Epithelial cell of esophagus (primary cell): ENCODE data around the gene SYK.

Experiments used
- DNase-seq: peaks from one replicate; pipeline ENCODE4 v3.0.0; 2010; ENCODE audit warnings: low read depth
- H3K4me3 ChIP-seq: 2 replicates; pipeline ENCODE4 v1.5.1; 2011; ENCODE audit warnings: mild to moderate bottlenecking, low read length, control low read depth
- TF ChIP-seq, protein P1 (sequence below): IDR thresholded peaks from 2 replicates; pipeline ENCODE4 v1.5.1; 2011; ENCODE audit warnings: low read depth, mild to moderate bottlenecking, low read length, control low read depth, inconsistent platforms; ENCODE audit not compliant: insufficient read depth; ENCODE audit errors: missing control alignments

Gene SYK

DNA sequence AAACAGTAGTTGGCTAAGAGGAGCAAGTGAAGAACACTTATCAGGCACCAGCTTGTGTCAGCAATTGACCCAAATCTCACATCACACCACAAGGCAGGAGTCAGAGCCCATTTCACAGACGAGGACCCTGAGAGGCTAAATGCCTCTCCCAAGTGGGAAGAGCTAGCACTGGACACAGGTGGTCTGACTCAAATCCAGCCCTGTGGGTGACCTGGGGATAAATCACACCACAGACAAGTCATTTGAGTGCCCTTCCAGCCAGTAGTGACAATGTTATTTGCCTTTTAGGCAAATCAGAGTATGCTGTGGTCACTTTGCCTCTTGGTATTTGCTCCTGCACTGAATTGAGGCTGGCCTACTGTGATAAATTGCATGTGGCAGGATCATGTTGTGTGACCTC lies 138.7 kb downstream of the SYK start:
- DNase-seq: no peak
- TF ChIP-seq, protein P1, sequence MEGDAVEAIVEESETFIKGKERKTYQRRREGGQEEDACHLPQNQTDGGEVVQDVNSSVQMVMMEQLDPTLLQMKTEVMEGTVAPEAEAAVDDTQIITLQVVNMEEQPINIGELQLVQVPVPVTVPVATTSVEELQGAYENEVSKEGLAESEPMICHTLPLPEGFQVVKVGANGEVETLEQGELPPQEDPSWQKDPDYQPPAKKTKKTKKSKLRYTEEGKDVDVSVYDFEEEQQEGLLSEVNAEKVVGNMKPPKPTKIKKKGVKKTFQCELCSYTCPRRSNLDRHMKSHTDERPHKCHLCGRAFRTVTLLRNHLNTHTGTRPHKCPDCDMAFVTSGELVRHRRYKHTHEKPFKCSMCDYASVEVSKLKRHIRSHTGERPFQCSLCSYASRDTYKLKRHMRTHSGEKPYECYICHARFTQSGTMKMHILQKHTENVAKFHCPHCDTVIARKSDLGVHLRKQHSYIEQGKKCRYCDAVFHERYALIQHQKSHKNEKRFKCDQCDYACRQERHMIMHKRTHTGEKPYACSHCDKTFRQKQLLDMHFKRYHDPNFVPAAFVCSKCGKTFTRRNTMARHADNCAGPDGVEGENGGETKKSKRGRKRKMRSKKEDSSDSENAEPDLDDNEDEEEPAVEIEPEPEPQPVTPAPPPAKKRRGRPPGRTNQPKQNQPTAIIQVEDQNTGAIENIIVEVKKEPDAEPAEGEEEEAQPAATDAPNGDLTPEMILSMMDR: no peak
- no peak overlapping the region for H3K4me3 ChIP-seq

- DNase-seq: no peak
- H3K4me3 ChIP-seq: no peak overlapping the region
- TF ChIP-seq, protein P1: no peak
Observed at GRCh38 chr9:90941661-90942060, 140.0 kb downstream of the SYK start.

DNA sequence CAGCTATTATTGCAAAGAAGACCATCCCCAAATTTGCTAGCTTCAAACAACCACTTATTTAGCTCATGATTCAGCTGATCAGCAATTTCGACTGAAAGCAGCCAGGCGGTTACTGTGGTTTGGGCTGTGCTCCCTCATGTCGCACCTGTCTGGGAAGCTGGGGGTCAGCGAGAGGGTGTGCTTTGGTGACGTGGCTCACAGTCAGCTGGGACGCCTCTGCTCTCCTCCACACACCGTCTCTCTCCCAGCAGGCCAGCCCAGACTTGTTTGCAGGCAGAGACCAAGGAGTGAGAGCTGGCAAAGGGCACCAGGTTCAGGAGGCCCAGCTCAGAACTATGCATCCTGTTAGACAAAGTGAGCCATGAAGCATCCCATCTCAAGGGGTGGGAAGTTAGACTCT lies 140.9 kb downstream of the SYK start:
- TF ChIP-seq, protein P1: peak; percentile 5
- DNase-seq: peak; percentile 100
- H3K4me3 ChIP-seq: no peak overlapping the region

- peak; percentile 92 for DNase-seq
- no peak overlapping the region for H3K4me3 ChIP-seq
Observed at GRCh38 chr9:90943341-90943740, 141.7 kb downstream of the SYK start.

DNA sequence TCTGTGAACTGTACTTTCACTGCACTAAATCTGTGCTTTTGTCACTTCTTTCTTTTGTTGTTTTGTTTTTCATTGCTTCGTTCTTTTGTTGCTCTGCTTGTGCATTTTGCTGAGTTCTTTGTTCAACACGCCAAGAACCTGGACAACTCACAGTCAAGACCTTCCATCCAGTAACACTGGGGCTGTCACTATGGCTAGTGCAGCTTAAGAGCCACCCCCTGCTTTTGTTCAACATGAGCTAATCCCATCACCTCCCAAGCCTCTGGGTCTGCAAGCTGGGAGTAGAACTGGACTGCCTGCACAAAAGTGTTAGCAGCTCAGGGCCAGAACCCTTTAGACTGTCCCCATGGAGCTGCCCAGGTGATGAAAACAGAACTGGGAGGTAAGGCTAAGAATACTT lies 143.7 kb downstream of the SYK start:
- TF ChIP-seq, protein P1: no peak
- H3K4me3 ChIP-seq: no peak overlapping the region
- no peak for DNase-seq

More at GRCh38 chr9:90943341-90943740, 141.7 kb downstream of the SYK start:
- TF ChIP-seq, protein P1: no peak

- peak; percentile 88 for DNase-seq
- no peak overlapping the region for H3K4me3 ChIP-seq
- TF ChIP-seq, protein P1: no peak
Observed at GRCh38 chr9:90946982-90947381, 145.4 kb downstream of the SYK start.
